B cell (primary cell): ENCODE data around the gene URM1. TPM values are rescaled to one million over a fixed set of nuclear protein-coding genes. Genes with fewer than 3 reads are reported as not detected.

Experiments
- ATAC-seq: fragments of 200-7000 bp; cut with Tn5 transposase; one replicate; pipeline ENCODE4 v1.10.0; 2021; ENCODE audit warnings: low read depth, mild to moderate bottlenecking, moderate number of reproducible peaks, moderate library complexity
- CTCF ChIA-PET: fragments of 350-600 bp; sonication (Branson Sonifier 250); formaldehyde crosslinking; loops from one replicate; lab custom pipeline; 2021; ENCODE audit warnings: antibody characterized with exemption, inconsistent platforms; lab: Charles Lee
- POLR2A ChIA-PET: fragments of 350-600 bp; sonication (Branson Sonifier 250); formaldehyde crosslinking; loops from one replicate; lab custom pipeline; 2021; ENCODE audit warnings: antibody characterized with exemption; lab: Charles Lee
- DNase-seq: peaks from one replicate; pipeline ENCODE4 v3.0.0; 2013
- H2AFZ ChIP-seq: 2 replicates; pipeline ENCODE4 v1.6.1; 2012; ENCODE audit warnings: mild to moderate bottlenecking, low read depth, low read length; ENCODE audit not compliant: insufficient read depth, poor library complexity, severe bottlenecking
- H3K27ac ChIP-seq, 2 donors: 1 replicate in 1 of 2; 2 replicates in 1 of 2; pipeline ENCODE4 v1.5.1; 2012 to 2013; ENCODE audit warnings: low read length in 2 of 2, mild to moderate bottlenecking in 2 of 2, moderate library complexity in 1 of 2
- H3K27me3 ChIP-seq, 4 experiments: fragments of 200-600 bp in 1 of 4; sonication (generic) in 1 of 4; replicated peaks in 1 of 4; 1 replicate in 2 of 4; 2 replicates in 2 of 4; pipeline versions ENCODE4 v1.6.1 to v1.7.0; 2013 to 2016; ENCODE audit warnings: low read length in 3 of 4, mild to moderate bottlenecking in 2 of 4, mixed read lengths in 1 of 4, moderate library complexity in 1 of 4; ENCODE audit not compliant: insufficient read depth in 4 of 4, control insufficient read depth in 3 of 4; ENCODE audit errors: control extremely low read depth in 1 of 4
- H3K36me3 ChIP-seq, 2 experiments: replicated peaks in 1 of 2; 1 replicate in 1 of 2; 2 replicates in 1 of 2; pipeline versions ENCODE4 v1.6.1 to v1.7.1; 2013; ENCODE audit warnings: low read length in 1 of 2; ENCODE audit not compliant: insufficient read depth in 2 of 2, control insufficient read depth in 1 of 2; ENCODE audit errors: control extremely low read depth in 1 of 2, extremely low read depth in 1 of 2
- H3K4me1 ChIP-seq, 2 donors: fragments of 200-600 bp in 1 of 2; sonication (generic) in 1 of 2; 1 replicate in 1 of 2; 2 replicates in 1 of 2; pipeline versions ENCODE4 v1.5.1 to v1.6.1; 2013 to 2017; ENCODE audit warnings: low read length in 2 of 2; ENCODE audit not compliant: control insufficient read depth in 2 of 2, insufficient read depth in 2 of 2
- H3K4me2 ChIP-seq: replicated peaks from 2 replicates; pipeline ENCODE3; 2012; ENCODE audit warnings: mild to moderate bottlenecking, low read depth, low read length; ENCODE audit not compliant: poor library complexity, severe bottlenecking
- H3K4me3 ChIP-seq, 5 experiments: fragments of 200-600 bp in 1 of 5; sonication (generic) in 1 of 5; 1 replicate in 3 of 5; 2 replicates in 2 of 5; pipeline versions ENCODE4 v1.5.1 to v1.7.0; 2011 to 2016; ENCODE audit warnings: low read length in 4 of 5, mild to moderate bottlenecking in 4 of 5, low read depth in 2 of 5, control low read depth in 1 of 5, moderate library complexity in 1 of 5; ENCODE audit not compliant: insufficient read depth in 1 of 5; ENCODE audit errors: control extremely low read depth in 1 of 5, extremely low read depth in 1 of 5
- H3K79me2 ChIP-seq: fragments of 200-600 bp; sonication (generic); one replicate; pipeline ENCODE4 v1.6.0; 2016; ENCODE audit warnings: low read length; ENCODE audit not compliant: control insufficient read depth, insufficient read depth
- H3K9ac ChIP-seq: fragments of 200-600 bp; sonication (generic); 2 replicates; pipeline ENCODE4 v1.6.1; 2017; ENCODE audit warnings: mild to moderate bottlenecking, low read length, moderate library complexity
- H3K9me3 ChIP-seq, 3 donors: one replicate each; pipeline versions ENCODE4 v1.6.1 to v1.7.1; 2013; ENCODE audit warnings: low read length in 2 of 3; ENCODE audit not compliant: control insufficient read depth in 2 of 3, insufficient read depth in 1 of 3; ENCODE audit errors: control extremely low read depth in 1 of 3
- H4K20me1 ChIP-seq: 2 replicates; pipeline ENCODE4 v1.6.0; 2012; ENCODE audit warnings: mild to moderate bottlenecking, low read length; ENCODE audit not compliant: insufficient read depth, control insufficient read depth, poor library complexity, severe bottlenecking
- H3K27ac Mint-ChIP-seq: one replicate; pipeline ENCODE4 v1.8.0; 2021; ENCODE audit warnings: mixed read lengths
- H3K27me3 Mint-ChIP-seq: one replicate; pipeline ENCODE4 v1.8.0; 2021; ENCODE audit warnings: mixed read lengths
- H3K4me1 Mint-ChIP-seq: one replicate; pipeline ENCODE4 v1.8.0; 2021; ENCODE audit warnings: mixed read lengths
- H3K4me3 Mint-ChIP-seq: one replicate; pipeline ENCODE4 v1.8.0; 2021; ENCODE audit warnings: mixed read lengths
- H3K9me3 Mint-ChIP-seq: one replicate; pipeline ENCODE4 v1.8.0; 2022; ENCODE audit warnings: mixed read lengths; ENCODE audit not compliant: insufficient read depth
- EZH2 ChIP-seq: IDR thresholded peaks from 2 replicates; pipeline ENCODE4 v1.6.1; 2012; ENCODE audit warnings: borderline replicate concordance, low read depth, mild to moderate bottlenecking, moderate library complexity, low read length; ENCODE audit not compliant: insufficient read depth, poor library complexity, severe bottlenecking
- WGBS: methylation state at CpG from one replicate; pipeline ENCODE4 v1.1.5; 2013; ENCODE audit warnings: missing lambda C conversion rate; ENCODE audit not compliant: insufficient coverage; 5-methylcytosine and 5-hydroxymethylcytosine counted together
- intact Hi-C: fragments of 100-400 bp; cut with micrococcal nuclease; formaldehyde crosslinking; loops from one replicate; pipeline ENCODE4 v1.10.0; 2022
- polyA plus RNA-seq: library from polyadenylated mRNA; depleted of rRNA; stranded (reverse); fragments of >200 nt; gene quantifications from 2 replicates; pipeline ENCODE4 v1.2.3, GENCODE V29; 2012
- total RNA-seq, 2 donors: library from RNA; stranded (reverse); fragments of 120-200 nt in 1 of 2; gene quantifications; 1 replicate in 1 of 2; 2 replicates in 1 of 2; pipeline versions ENCODE4 v1.2.3 to v1.2.4, GENCODE V29; 2013 to 2022
- TF ChIP-seq, protein P1 (sequence below): fragments of 200-600 bp; IDR thresholded peaks from one replicate; pipeline ENCODE4 v1.8.0; 2022; ENCODE audit warnings: antibody characterized with exemption, mild to moderate bottlenecking

URM1 gene
- total and polyA plus RNA-seq, 2 donors (not counting 1 experiment from before 2014, with no cell fraction given) = 40.3 to 43.8 TPM

DNA sequence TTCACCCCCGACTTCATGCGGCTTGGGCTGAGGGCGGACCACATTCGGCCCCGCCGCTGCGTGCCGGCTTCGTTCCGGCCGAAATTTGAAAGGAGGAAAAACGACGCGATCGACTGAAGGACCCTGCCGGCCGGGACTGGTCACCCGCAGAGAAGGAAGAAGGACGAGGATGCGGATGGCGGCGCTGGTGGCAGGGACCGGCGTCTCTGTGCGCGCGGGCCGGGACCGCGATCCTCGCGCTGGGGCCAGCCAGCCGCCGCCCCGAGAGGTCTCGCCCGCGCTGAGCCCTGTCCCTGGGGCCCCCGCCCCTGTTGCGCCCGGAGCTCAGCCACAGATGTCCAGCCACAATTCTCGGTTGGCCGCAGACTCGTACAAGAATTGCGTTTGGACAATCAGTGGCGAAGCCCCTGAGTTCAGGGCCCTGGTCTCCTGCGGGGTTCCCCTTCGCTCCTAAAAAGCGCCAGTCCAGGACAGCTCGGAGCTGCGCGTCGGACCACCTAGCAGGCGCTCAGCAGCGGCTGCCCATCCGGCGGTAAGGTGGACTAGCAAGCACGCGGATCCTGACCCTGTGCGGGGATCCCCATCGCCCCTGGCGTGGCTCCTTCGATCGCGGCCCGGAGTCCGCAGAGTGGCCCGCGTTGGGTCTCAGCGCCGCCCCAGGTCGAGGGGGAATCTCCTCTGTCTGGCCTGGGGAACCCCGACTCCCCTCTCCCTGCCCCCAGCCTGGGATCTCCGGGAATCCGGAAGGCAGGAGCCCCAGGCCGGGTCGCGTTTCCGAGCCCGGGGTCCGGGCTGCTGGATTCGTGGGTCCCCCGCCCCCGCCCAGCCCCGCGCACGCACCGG lies 21.3 kb downstream of the URM1 start:
- POLR2A ChIA-PET = no interaction called here
- peaks cover 0 to 43% of the 10 kb centered on the region in 2 experiments for H3K36me3 ChIP-seq
- ATAC-seq = no peak
- no peak overlapping the region for H3K9ac ChIP-seq
- no peaks in the 10 kb centered on the region for H3K27me3 ChIP-seq
- Mint-ChIP-seq H3K4me3 (no peak overlapping the region), H3K9me3 (no peaks in the 10 kb centered on the region), H3K27ac (no peak overlapping the region), H3K4me1 (peaks cover 3% of the 10 kb centered on the region), H3K27me3 (no peaks in the 10 kb centered on the region)
- H3K79me2 ChIP-seq = no peaks in the 10 kb centered on the region
- no peaks in the 10 kb centered on the region for H4K20me1 ChIP-seq
- H3K9me3 ChIP-seq = no peaks in the 10 kb centered on the region
- intact Hi-C loops = no loop called here
- H2AFZ ChIP-seq = no peak overlapping the region
- CTCF ChIA-PET = no interaction called here
- WGBS = 94% methylated on average over 86 of the region's 88 CpGs
- no peak overlapping the region for H3K27ac ChIP-seq
- no peak overlapping the region for H3K4me3 ChIP-seq
- DNase-seq = no peak
- TF ChIP-seq, protein P1, sequence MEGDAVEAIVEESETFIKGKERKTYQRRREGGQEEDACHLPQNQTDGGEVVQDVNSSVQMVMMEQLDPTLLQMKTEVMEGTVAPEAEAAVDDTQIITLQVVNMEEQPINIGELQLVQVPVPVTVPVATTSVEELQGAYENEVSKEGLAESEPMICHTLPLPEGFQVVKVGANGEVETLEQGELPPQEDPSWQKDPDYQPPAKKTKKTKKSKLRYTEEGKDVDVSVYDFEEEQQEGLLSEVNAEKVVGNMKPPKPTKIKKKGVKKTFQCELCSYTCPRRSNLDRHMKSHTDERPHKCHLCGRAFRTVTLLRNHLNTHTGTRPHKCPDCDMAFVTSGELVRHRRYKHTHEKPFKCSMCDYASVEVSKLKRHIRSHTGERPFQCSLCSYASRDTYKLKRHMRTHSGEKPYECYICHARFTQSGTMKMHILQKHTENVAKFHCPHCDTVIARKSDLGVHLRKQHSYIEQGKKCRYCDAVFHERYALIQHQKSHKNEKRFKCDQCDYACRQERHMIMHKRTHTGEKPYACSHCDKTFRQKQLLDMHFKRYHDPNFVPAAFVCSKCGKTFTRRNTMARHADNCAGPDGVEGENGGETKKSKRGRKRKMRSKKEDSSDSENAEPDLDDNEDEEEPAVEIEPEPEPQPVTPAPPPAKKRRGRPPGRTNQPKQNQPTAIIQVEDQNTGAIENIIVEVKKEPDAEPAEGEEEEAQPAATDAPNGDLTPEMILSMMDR = no peak
- no peak for TF ChIP-seq EZH2
- no peak overlapping the region for H3K4me2 ChIP-seq
- H3K4me1 ChIP-seq = no peaks in the 10 kb centered on the region

DNA sequence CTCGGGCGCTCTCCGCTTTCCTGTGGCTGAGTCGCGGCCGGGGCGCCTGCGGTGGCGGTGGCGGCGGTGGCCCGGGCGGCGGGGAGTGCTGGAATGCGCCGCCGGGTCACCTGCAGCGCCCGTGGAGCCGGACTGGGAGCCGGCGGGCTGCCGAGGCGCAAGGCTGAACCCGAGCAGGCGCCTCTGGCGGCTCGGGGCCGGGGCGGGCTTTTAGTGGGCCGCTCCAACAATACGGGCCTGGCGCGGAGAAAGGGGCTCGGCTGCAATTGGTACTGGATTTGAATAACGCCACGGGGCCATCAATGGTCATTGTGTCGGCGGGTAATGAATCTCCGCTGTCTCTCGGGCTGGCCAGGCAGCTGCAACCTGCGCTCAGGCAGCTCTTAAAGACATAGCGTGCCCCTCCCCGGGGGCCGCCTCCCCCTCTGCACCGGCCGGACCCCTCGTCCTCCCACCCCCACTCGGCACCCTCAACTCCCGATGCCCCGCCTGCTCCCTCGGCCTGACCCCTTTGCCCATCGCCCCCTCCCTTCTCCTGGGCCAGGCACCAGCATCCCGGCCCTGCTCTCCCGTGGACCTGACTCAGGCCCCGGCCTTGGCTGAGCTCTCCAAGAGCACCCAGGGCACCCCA lies 22.1 kb downstream of the URM1 start:
- POLR2A ChIA-PET = no interaction called here
- peaks cover 0 to 35% of the 10 kb centered on the region in 2 experiments for H3K36me3 ChIP-seq
- H2AFZ ChIP-seq = no peak overlapping the region
- H3K4me3 Mint-ChIP-seq = no peak overlapping the region
- H3K9ac ChIP-seq = no peak overlapping the region
- TF ChIP-seq, protein P1 = no peak
- no peak overlapping the region for H3K27ac ChIP-seq
- CTCF ChIA-PET = no interaction called here
- 96% methylated on average over 54 of the region's 56 CpGs for WGBS
- peaks cover 3% of the 10 kb centered on the region for H3K4me1 Mint-ChIP-seq
- intact Hi-C loops = no loop called here
- DNase-seq (no peak), ATAC-seq (no peak)
- H4K20me1 ChIP-seq = no peaks in the 10 kb centered on the region
- no peaks in the 10 kb centered on the region for H3K9me3 ChIP-seq
- no peaks in the 10 kb centered on the region for H3K9me3 Mint-ChIP-seq
- H3K79me2 ChIP-seq = no peaks in the 10 kb centered on the region
- H3K27me3 Mint-ChIP-seq = no peaks in the 10 kb centered on the region
- no peak overlapping the region for H3K27ac Mint-ChIP-seq
- H3K4me2 ChIP-seq = no peak overlapping the region
- H3K4me3 ChIP-seq = no peak overlapping the region
- H3K27me3 ChIP-seq = no peaks in the 10 kb centered on the region
- no peaks in the 10 kb centered on the region for H3K4me1 ChIP-seq
